ENCODE data around the gene TDRD12.

GRCh38 chr19:32720936-32721250 is 1.3 kb downstream of the TDRD12 start:
- TF ChIP-seq CTCF (IDR thresholded peaks at IDR 0.05; ENCODE audit: extremely low read depth in 1 of 2, insufficient read depth in 1 of 2, low read depth in 1 of 2, low read length in 2 of 2): no peak
- TF ChIP-seq FOS (IDR thresholded peaks at IDR 0.05; ENCODE audit: borderline replicate concordance, insufficient read depth, low read length): no peak
- no peak for TF ChIP-seq POLR2AphosphoS5 (IDR thresholded peaks at IDR 0.05; ENCODE audit: insufficient read depth, low read depth, low read length)
- no peak for TF ChIP-seq EZH2 (IDR thresholded peaks at IDR 0.05; ENCODE audit: borderline replicate concordance, low read depth, low read length, severe bottlenecking)
- TF ChIP-seq POLR2A (IDR thresholded peaks at IDR 0.05; ENCODE audit: low read depth, low read length): no peak
- TF ChIP-seq MYC (IDR thresholded peaks at IDR 0.05; ENCODE audit: low read depth, low read length): no peak
- TF ChIP-seq MAX (IDR thresholded peaks at IDR 0.05; ENCODE audit: insufficient read depth, insufficient read length): no peak
- no peak for TF ChIP-seq JUN (IDR thresholded peaks at IDR 0.05; ENCODE audit: borderline replicate concordance, insufficient read depth, insufficient read length, low read depth)
- no peak for TF ChIP-seq GATA2 (IDR thresholded peaks at IDR 0.05; ENCODE audit: insufficient read depth, insufficient read length, low read depth, low read length)
